GM18526 (cell line): ENCODE results near the gene FAM193B.

Experiments
- POLR2A ChIP-seq: IDR thresholded peaks from 3 replicates; pipeline ENCODE4 v1.6.1; 2011; ENCODE audit not compliant: insufficient read length; ENCODE audit errors: extremely low read depth

The FAM193B gene

DNA sequence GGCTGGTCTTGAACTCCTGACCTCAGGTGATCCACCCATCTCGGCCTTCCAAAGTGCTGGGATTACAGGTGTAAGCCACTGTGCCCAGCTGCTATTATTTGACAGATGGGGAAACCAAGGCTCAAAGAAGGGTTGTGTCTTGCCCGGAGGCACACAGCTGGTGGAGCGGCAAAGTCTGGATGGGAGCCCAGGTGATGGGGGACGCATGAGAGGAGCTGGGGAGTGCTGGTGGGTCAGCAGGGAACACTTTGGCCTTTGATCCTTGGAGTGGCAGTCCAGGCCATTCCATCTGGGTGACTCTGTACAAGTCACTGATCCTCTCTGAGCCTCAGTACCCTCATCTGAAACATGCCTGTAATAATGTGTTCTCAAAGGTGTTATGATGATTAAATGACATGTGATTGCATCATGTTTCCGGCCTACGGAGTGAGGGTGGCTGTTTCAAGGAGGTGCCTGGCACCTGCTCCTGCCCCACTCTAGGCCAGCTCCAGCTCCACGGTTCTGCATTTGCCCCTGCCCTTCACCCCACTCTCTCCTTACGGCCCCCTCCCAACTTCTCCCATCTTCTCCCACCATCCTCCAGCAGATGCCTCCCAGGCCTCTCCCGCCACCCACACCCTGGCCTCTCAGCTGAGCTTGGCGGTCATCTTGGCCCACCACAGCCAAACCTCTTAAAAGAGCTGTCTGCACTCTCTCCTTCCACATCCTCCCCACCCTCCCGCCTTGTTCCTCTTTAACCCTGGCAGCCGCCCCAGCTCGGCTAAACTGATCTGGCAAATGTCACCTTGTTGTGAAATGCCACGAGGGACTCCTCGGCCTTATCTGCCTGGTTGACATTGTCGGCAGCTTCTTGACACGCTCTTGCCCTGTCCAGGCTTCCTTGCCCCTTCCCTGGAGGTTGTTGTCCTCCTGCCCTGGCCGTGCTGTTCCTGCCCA is 75.4 kb downstream of the FAM193B start:
- TF ChIP-seq POLR2A, result no peak

DNA sequence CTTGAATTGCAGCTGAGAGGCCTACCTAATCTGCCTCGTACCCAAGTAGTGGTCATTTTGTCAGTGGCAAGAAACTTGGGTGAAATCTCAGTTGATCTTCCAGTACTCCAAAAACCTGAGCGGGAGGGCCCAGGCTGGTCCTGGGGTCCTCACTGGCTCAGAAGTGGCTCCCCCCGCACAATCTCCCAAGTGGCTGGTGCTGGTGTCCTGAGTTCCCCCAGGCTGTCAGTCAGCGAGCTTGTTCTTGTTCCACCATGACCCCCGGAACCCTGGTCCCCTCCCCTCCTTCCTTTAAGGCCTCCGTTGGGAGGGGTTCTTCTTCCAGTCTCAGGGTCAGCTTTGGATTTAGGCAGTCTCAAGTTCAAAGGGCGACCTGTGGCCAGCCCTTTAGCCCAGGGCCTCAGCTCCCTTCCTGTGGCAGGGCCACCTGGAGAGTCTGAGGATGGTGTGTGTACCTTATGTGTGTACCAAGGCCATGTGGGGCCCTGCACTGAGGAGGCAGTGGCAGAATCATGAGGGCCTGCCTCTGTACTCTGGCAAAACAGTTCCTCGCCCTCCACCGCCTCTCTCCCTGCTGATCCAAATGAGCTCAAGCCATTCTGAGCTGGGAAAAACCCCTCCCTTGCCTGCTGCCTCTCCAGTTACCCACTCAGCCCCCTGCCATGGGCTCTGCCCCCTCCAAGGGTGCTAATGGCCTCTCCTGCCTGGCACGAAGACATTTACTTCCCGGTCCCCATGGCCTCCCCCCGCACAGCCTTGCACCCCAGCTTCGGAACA is 76.5 kb downstream of the FAM193B start:
- TF ChIP-seq POLR2A, result no peak

DNA sequence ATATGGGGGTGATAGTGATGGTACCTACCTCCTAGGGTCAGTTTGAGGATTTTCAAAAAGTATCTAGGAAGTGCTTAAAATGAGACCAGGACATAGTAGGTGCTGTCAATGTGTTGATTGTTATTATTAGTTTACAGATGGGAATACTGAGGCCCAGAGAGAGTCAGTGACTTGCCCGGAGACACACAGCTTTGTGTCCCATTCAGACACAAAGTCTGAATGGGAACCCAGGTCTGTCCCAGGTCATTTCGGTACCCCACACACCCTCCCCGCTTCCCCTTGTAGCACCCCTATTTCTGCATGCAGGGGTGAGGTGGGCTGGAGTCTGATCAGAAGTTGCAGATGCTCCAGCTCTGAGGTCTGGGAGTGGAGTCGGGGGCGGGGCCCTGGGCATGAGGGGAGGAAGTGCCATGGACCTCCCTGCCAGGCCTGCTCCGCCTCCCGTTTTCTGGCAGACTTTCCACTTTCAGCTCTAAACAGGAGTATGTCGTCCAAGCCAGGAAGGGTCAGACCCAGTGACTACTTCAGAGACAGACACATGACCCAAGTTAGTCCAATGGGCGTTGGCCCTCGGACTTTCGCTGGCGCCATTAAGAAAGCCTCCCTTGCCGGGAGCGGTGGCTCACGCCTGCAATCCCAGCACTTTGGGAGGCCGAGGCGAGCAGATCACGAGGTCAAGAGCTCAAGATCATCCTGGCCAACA is 77.7 kb downstream of the FAM193B start:
- TF ChIP-seq POLR2A, result no peak

DNA sequence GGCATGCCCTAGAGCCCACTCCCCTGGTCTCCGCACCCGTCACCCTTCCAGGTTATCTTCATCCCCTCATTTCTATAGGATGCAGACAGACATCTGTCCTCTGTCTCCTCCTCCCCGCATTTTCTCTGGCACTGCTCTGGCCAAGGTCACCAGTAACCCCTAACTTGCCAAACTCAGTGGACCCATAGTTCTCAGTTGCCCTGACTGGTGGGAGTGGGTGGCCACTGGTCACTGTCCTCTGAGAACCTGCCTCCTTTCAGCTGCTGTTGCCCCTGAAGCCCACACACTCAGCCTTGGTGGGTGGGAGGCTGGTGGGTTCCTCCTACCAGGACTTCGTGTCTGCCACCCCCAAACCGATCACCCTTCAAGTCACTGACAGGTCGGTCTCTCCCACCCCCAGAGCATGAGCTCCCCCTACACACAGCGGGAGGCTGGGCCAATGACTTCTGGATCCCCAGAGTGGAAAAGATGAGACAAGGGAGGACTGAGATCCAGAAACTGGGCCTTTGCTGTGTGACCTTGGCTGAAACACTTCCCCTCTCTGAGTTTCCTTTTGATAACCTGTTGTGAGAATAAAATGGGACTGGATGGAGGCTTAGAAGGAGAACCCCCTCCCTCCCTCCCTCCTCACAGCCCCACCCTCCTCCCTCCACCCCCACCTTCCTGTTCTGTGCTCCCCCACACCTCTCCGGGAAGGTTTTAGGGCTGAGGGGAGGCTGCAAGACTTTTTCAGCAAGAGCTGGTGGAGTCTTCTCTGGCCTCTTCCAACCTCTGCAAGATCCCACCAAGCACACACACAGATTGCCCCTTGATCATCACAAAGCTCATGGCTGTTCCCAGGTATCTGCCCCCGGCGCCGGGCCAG is 78.6 kb downstream of the FAM193B start:
- no peak for TF ChIP-seq POLR2A

DNA sequence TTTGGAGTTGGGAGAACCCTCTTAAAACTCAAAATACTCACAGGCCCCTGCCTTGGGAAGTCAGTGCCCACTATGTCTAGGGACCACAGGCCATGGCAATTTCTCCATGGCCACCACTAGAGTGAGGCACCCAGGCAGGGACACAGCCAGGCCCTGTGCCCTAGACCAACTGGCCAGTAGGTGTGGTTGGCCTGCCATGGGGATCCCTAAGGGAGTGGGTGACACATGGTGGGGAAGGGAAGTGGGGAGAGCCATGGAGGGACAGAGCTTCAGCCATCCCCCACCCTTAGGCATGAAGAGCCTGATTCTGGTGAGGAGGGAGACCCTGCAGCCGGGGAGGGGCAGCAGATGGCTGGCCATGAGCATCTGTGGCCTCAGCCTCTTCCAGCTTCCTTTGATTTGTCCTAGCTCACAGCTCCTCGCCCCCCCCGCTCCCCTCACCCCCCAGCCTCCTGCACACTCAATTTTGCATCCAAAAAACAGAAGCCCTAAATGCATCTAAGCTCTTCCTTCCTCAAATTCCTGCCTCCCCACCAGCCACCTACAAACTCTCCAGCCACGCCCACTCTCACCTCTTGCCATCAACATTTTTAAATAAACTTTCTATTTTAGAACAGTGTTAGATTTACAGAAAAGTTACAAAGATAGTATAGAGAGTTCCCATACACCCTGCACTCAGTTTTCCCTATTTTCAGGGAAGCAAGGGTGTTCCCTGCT is 79.4 kb downstream of the FAM193B start:
- TF ChIP-seq POLR2A, result no peak

DNA sequence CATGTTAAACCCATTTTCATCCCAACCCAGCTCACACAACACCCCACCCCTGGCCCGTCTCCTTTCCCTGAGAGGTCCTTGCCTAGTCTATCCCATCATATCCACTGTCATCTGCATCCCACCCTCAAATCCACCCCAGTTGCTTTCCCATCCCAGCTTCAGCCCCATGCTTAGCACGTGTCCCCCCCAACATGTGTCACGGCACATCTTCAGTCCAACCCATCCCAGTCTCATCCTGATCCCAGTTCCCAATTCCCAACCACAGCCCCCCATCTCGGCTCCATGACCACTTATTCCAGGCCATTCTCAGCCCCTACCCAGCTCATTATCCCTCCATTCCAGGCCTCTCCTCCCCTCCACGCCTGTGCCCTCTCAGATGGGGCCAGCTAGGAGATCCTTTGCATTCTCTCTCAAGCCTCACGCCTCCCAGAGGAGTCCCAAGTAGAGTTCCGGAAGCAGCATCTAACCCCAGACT is 80.3 kb downstream of the FAM193B start:
- no peak for TF ChIP-seq POLR2A

DNA sequence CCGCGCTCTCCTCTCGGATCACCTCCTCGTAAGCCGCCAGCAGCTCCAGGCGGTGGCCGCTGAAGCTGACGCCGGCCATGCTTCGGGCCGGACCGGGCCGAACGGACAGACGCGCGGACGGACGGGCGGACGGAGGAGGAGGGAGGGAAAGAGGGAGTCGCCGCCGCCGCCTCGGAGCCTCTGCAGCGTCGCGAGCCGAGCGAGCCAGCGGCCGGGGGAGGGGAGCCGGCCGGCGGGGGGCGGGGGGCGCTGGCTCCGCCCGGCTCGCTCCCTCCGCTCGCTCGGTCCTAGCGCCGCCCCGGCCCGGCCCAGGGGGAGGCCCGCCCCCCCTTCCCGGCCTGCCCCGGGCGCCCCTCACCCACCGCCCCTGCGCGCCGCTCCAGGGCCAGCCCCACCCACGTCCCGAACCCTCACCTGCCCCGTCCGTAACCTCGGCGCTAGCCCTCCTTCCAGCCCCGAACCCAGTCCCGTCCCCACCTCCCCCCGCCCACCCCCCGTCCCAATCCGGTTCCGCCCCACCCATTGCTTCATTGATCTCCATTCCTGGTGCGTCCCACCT is 80.8 kb downstream of the FAM193B start, which contains the start of gene DBN1:
DBN1 (minus strand) TSS at position 192 of the 559 bp plus-strand sequence; CDS start at position 79, 113 bp downstream.
- TF ChIP-seq POLR2A, result peak; percentile 5

DNA sequence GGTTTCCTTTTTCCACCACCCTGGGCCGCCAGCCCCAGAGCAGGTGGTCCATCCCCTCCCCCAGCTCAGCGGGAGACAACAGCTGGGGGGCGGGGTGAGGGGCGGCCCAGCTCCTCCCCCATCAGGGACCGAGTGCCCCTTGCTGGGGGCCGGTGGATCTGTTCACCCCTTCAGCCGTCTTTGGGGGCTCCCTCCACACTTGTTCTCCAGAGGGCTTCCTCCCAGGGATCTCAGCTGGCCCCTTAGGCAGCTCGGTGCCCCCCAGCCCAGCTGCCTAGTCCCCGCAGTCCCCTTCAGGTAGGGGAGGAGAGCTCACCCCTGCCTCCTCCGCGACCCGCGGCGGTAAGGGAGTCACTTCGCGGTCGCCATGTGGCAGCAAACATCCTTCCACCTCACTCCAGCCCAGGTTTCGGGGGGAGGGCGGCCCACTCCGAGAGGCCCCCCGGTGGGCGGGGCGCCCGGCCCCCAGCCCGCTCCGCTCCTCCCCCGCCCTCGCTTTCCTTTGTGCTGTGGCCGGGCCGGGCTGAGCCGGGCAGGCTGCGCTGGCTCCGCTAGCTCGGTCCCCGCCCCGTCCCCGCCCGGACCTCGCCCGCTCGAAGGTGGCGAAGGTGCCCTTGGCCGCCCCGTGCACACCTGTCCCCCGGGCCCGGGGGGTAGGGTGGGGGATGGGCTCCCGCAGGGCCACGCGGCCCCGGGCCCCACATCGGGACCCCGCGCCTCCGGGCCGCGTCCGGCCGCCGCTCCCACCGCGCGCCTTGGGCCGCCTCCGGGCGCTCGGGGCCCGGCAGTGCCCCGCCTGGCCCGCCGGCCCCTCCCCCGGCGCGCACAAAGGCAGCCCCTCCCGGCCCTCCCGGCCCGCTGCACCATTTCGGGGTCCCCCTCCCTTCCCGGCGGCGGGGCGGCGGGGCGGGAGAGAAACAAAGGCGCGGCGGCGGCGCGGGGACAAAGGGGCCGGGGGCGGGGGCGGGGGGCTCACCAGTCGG is 81.6 kb downstream of the FAM193B start:
- TF ChIP-seq POLR2A, result peak; percentile 50

DNA sequence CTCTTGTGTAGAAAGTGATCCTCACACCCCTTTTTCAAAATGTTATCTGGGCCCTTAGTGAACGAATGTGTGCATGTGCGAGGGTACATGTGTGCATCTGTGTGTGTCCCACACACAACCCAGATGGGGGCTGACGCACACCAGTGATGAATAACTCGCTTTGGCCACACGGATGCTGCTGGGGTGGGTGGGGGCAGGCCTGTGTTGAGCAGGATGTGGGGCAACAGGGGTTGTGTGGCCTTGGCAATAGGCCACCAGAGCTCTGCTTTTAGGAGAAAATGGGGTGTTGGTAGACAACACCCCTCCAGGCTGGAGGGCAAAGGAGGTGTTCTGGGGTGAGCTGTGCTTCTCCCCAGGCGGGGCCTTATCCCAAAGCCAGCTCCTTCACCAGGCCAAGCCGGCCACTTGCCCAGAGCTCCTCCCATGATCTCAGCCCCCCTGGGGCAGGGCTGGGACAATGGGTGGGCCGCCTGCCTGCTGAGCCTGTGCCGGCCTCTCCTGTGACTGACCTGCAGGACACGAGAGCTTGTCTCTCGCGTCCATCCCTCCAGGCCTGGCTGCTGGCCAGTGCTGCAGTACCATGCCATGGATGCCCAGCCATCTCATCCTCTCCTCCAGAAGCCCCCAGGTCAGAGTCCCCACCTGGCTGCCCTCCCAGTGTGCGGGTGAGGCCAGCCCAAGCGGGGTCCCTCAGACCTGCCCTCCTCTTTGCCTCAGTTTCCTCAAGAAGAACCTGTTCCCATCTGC is 82.6 kb downstream of the FAM193B start:
- TF ChIP-seq POLR2A, result no peak

DNA sequence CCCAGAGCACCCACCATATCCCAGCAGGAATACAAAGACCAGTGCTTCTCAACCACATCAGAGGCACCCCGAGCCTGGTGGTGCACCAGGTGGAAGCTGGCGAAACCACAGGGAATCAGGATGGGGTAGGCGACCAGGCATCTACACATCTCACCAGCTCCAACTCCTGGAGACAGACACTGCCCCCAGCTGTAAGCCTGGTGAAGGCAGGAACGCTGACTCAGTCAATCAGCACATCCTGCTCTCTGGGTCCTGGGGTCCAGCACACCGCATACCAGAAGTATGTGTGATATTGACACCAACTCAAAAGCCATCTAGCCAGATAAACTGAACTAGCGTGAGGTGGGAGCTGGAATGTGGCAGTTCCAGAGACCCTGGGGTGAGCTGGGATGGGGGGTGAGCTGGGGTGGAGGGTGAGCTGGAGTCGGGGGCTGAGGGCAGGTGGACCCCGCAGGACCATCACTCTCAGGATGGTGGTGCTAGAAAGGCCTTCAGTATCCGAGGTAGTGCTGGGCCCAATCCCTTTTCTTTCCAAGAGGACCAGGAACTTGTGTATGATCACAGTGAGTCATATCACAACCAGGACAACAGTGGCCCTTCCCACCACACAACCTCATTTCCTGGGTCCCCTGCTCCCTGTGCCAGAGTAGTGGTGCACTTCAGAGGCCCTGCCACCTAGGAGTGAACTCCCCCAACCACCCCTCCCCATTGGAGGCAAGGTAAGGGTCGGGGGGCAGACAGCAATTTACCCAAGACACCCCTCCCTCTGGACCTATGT is 83.4 kb downstream of the FAM193B start:
- no peak for TF ChIP-seq POLR2A
